Measurements from ENCODE around the gene PIP5K1A. TPM values are rescaled to one million over a fixed set of nuclear protein-coding genes. Genes with fewer than 3 reads are reported as not detected.

Gene PIP5K1A
- total RNA-seq, 4 donors from 2014 or later, result 27.7 to 67.6 (median 44.1) TPM

- no peak for TF ChIP-seq CTCF (IDR thresholded peaks at IDR 0.05)
- no peak for TF ChIP-seq POLR2A (IDR thresholded peaks at IDR 0.05)
- no peak for DNase-seq (ENCODE audit: low spot score in 2 of 2)
- intact Hi-C loops (cut with DNase I; ENCODE audit: low total_unique reads), result no loop called here
- WGBS, 2 donors, result 53 to 76% methylated on average over 1 of the region's 1 CpG
- no peak overlapping the region for H3K4me3 ChIP-seq (ENCODE audit: low read depth, poor library complexity, severe bottlenecking)
These were observed 12.5 kb downstream of the PIP5K1A start for GRCh38 chr1:151210830-151211229.

GRCh38 chr1:151211972-151212705 is 13.8 kb downstream of the PIP5K1A start:
- intact Hi-C loops (cut with DNase I; ENCODE audit: low total_unique reads), result no loop called here
- no peak overlapping the region for H3K4me3 ChIP-seq (ENCODE audit: low read depth, poor library complexity, severe bottlenecking)
- no peak for TF ChIP-seq POLR2A (IDR thresholded peaks at IDR 0.05)
- TF ChIP-seq CTCF (IDR thresholded peaks at IDR 0.05), result no peak
- 76 to 81% methylated on average over 15 of the region's 15 CpGs for WGBS, 2 donors
- DNase-seq (ENCODE audit: low spot score in 2 of 2), result peak in 1 of 2 donors; percentile 36

- WGBS, 2 donors, result 30% methylated on average over 2 of the region's 2 CpGs
- no peak overlapping the region for H3K4me3 ChIP-seq (ENCODE audit: low read depth, poor library complexity, severe bottlenecking)
- intact Hi-C loops (cut with DNase I; ENCODE audit: low total_unique reads), result no loop called here
- DNase-seq (ENCODE audit: low spot score in 2 of 2), result no peak
- no peak for TF ChIP-seq CTCF (IDR thresholded peaks at IDR 0.05)
- TF ChIP-seq POLR2A (IDR thresholded peaks at IDR 0.05), result no peak
These were observed 15.2 kb downstream of the PIP5K1A start for GRCh38 chr1:151213560-151213959.

GRCh38 chr1:151221616-151222015 is 23.3 kb downstream of the PIP5K1A start:
- H3K4me3 ChIP-seq (ENCODE audit: low read depth, poor library complexity, severe bottlenecking), result no peak overlapping the region
- WGBS, 2 donors, result 82 to 83% methylated on average over 1 of the region's 1 CpG
- intact Hi-C loops (cut with DNase I; ENCODE audit: low total_unique reads), result no loop called here
- DNase-seq (ENCODE audit: low spot score in 2 of 2), result peak in 1 of 2 donors; percentile 28
- no peak for TF ChIP-seq POLR2A (IDR thresholded peaks at IDR 0.05)
- no peak for TF ChIP-seq CTCF (IDR thresholded peaks at IDR 0.05)

GRCh38 chr1:151222130-151222529 is 23.8 kb downstream of the PIP5K1A start:
- intact Hi-C loops (cut with DNase I; ENCODE audit: low total_unique reads), result no loop called here
- DNase-seq (ENCODE audit: low spot score in 2 of 2), result no peak
- TF ChIP-seq POLR2A (IDR thresholded peaks at IDR 0.05) (no peak), CTCF (IDR thresholded peaks at IDR 0.05) (no peak)
- WGBS, 2 donors, result 76% methylated on average over 4 of the region's 4 CpGs
- H3K4me3 ChIP-seq (ENCODE audit: low read depth, poor library complexity, severe bottlenecking), result no peak overlapping the region

- 79 to 88% methylated on average over 6 of the region's 6 CpGs for WGBS, 2 donors
- TF ChIP-seq POLR2A (IDR thresholded peaks at IDR 0.05) (no peak), CTCF (IDR thresholded peaks at IDR 0.05) (no peak)
- H3K4me3 ChIP-seq (ENCODE audit: low read depth, poor library complexity, severe bottlenecking), result no peak overlapping the region
- intact Hi-C loops (cut with DNase I; ENCODE audit: low total_unique reads), result no loop called here
- no peak for DNase-seq (ENCODE audit: low spot score in 2 of 2)
These were observed 36.9 kb downstream of the PIP5K1A start for GRCh38 chr1:151235235-151235634.
